GM12892 (cell line): Measurements from ENCODE around the gene ST6GALNAC6.

Experiments used
- POLR2A ChIP-seq: IDR thresholded peaks from 2 replicates; pipeline ENCODE4 v1.6.1; 2011; ENCODE audit warnings: low read depth, low read length, control low read depth
- POLR2AphosphoS5 ChIP-seq: IDR thresholded peaks from 2 replicates; pipeline ENCODE4 v1.6.1; 2011; ENCODE audit warnings: low read depth, low read length, control low read depth
- TAF1 ChIP-seq: IDR thresholded peaks from 2 replicates; pipeline ENCODE4 v1.6.1; 2011; ENCODE audit warnings: low read depth, mild to moderate bottlenecking, control low read depth, low read length, borderline replicate concordance

- TF ChIP-seq POLR2AphosphoS5: no peak
- no peak for TF ChIP-seq POLR2A
- TF ChIP-seq TAF1: no peak
These were observed 51.3 kb downstream of the ST6GALNAC6 start for GRCh38 chr9:127847833-127848755.
